ENCODE measurements around the gene DPYD. TPM values are rescaled to one million over a fixed set of nuclear protein-coding genes. Genes with fewer than 3 reads are reported as not detected.

The DPYD gene
- total and polyA plus RNA-seq, 7 experiments from 2014 or later = 52.6 to 87.2 (median 57.4) TPM

DNA sequence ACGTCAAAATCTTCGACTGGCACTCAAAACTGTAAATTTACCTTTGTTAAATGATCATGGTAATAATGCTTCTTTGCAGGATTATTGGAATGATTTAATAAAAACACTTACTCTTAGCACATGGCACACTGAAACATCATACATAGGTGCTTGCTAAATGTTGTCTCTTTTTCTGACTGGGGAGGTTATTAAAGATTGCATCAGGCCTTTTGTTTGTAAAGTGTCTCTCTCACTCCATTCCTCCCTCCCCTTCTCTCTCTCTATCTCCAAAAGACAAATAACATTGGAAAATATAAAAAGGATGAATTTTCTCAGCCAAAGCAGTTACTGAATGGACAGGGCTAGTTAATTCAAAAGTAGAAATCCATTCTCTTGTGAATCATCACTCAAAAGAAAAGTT lies 404.2 kb downstream of the DPYD start:
- no peak overlapping the region for H3K4me3 Mint-ChIP-seq
- H3K36me3 Mint-ChIP-seq = peaks cover 5 to 59% (median 42%) of the 10 kb centered on the region in 5 donors
- no peaks in the 10 kb centered on the region for H3K27me3 Mint-ChIP-seq
- peaks cover 0 to 8% (median 2%) of the 10 kb centered on the region in 11 donors for H3K9me3 Mint-ChIP-seq
- peaks cover 0 to 1% (median 0%) of the 10 kb centered on the region in 7 donors for H3K4me1 Mint-ChIP-seq
- Histone ChIP-seq H3K36me3 (ENCODE audit: control insufficient read depth in 2 of 3, insufficient read depth in 3 of 3, low read length in 3 of 3) (no peaks in the 10 kb centered on the region), H3K9me3 (ENCODE audit: control insufficient read depth in 2 of 3, low read length in 3 of 3) (no peaks in the 10 kb centered on the region), H3K27me3 (ENCODE audit: control insufficient read depth in 2 of 2, insufficient read depth in 2 of 2, low read length in 2 of 2) (no peaks in the 10 kb centered on the region), H3K4me1 (ENCODE audit: control insufficient read depth in 2 of 2, insufficient read depth in 2 of 2, low read length in 2 of 2) (no peaks in the 10 kb centered on the region), H3K4me3 (ENCODE audit: low read length) (no peak overlapping the region), H3K27ac (ENCODE audit: low read depth, low read length) (no peak overlapping the region)
- ATAC-seq = no peak
- intact Hi-C loops (cut with micrococcal nuclease) = no loop called here
- POLR2A ChIA-PET = no interaction called here
- no peak overlapping the region for H3K27ac Mint-ChIP-seq
- DNase-seq = no peak
- CTCF ChIA-PET = no interaction called here

GRCh38 chr1:97508653-97509218 lies 412.1 kb downstream of the DPYD start:
- H3K36me3 Mint-ChIP-seq = peaks cover 9 to 62% (median 56%) of the 10 kb centered on the region in 5 donors
- DNase-seq = no peak
- no peak overlapping the region for H3K4me3 Mint-ChIP-seq
- ATAC-seq = no peak
- Histone ChIP-seq H3K4me3 (ENCODE audit: low read length) (no peak overlapping the region), H3K36me3 (ENCODE audit: control insufficient read depth in 2 of 3, insufficient read depth in 3 of 3, low read length in 3 of 3) (no peaks in the 10 kb centered on the region), H3K27ac (ENCODE audit: low read depth, low read length) (no peak overlapping the region), H3K4me1 (ENCODE audit: control insufficient read depth in 2 of 2, insufficient read depth in 2 of 2, low read length in 2 of 2) (no peaks in the 10 kb centered on the region), H3K9me3 (ENCODE audit: control insufficient read depth in 2 of 3, low read length in 3 of 3) (no peaks in the 10 kb centered on the region), H3K27me3 (ENCODE audit: control insufficient read depth in 2 of 2, insufficient read depth in 2 of 2, low read length in 2 of 2) (no peaks in the 10 kb centered on the region)
- intact Hi-C loops (cut with micrococcal nuclease) = no loop called here
- H3K4me1 Mint-ChIP-seq = peaks cover 0 to 16% (median 0%) of the 10 kb centered on the region in 7 donors
- POLR2A ChIA-PET = no interaction called here
- no peak overlapping the region for H3K27ac Mint-ChIP-seq
- H3K9me3 Mint-ChIP-seq = peaks cover 0 to 2% (median 0%) of the 10 kb centered on the region in 11 donors
- no peaks in the 10 kb centered on the region for H3K27me3 Mint-ChIP-seq
- CTCF ChIA-PET = no interaction called here

- no peaks in the 10 kb centered on the region for H3K36me3 ChIP-seq (ENCODE audit: control insufficient read depth in 2 of 3, insufficient read depth in 3 of 3, low read length in 3 of 3)
- H3K4me1 Mint-ChIP-seq = peaks cover 0 to 16% (median 0%) of the 10 kb centered on the region in 7 donors
- ATAC-seq (no peak), DNase-seq (no peak)
- H3K27ac ChIP-seq (ENCODE audit: low read depth, low read length) = no peak overlapping the region
- H3K27ac Mint-ChIP-seq = no peak overlapping the region
- ChIA-PET POLR2A (no interaction called here), CTCF (interaction anchor here (0.6 kb wide), 1 partner anchor 240 kb away, joined by 3 read pairs; no protein-coding TSS in a partner anchor)
- H3K27me3 Mint-ChIP-seq = no peaks in the 10 kb centered on the region
- H3K4me3 ChIP-seq (ENCODE audit: low read length) = no peak overlapping the region
- peaks cover 9 to 66% (median 53%) of the 10 kb centered on the region in 5 donors for H3K36me3 Mint-ChIP-seq
- no peaks in the 10 kb centered on the region for H3K27me3 ChIP-seq (ENCODE audit: control insufficient read depth in 2 of 2, insufficient read depth in 2 of 2, low read length in 2 of 2)
- no peaks in the 10 kb centered on the region for H3K9me3 ChIP-seq (ENCODE audit: control insufficient read depth in 2 of 3, low read length in 3 of 3)
- peaks cover 0 to 2% (median 0%) of the 10 kb centered on the region in 11 donors for H3K9me3 Mint-ChIP-seq
- no peak overlapping the region for H3K4me3 Mint-ChIP-seq
- no peaks in the 10 kb centered on the region for H3K4me1 ChIP-seq (ENCODE audit: control insufficient read depth in 2 of 2, insufficient read depth in 2 of 2, low read length in 2 of 2)
- intact Hi-C loops (cut with micrococcal nuclease) = no loop called here
Measured at GRCh38 chr1:97507863-97508262, 413.0 kb downstream of the DPYD start.

GRCh38 chr1:97506368-97506767 lies 414.5 kb downstream of the DPYD start:
- H3K9me3 ChIP-seq (ENCODE audit: control insufficient read depth in 2 of 3, low read length in 3 of 3) = no peaks in the 10 kb centered on the region
- Mint-ChIP-seq H3K4me1 (peaks cover 0 to 16% (median 0%) of the 10 kb centered on the region in 7 donors), H3K27ac (no peak overlapping the region), H3K36me3 (peaks cover 9 to 68% (median 56%) of the 10 kb centered on the region in 5 donors), H3K27me3 (no peaks in the 10 kb centered on the region), H3K9me3 (peaks cover 0 to 2% (median 0%) of the 10 kb centered on the region in 11 donors), H3K4me3 (no peak overlapping the region)
- no peaks in the 10 kb centered on the region for H3K4me1 ChIP-seq (ENCODE audit: control insufficient read depth in 2 of 2, insufficient read depth in 2 of 2, low read length in 2 of 2)
- ATAC-seq (no peak), DNase-seq (no peak)
- POLR2A ChIA-PET = no interaction called here
- H3K4me3 ChIP-seq (ENCODE audit: low read length) = no peak overlapping the region
- no peaks in the 10 kb centered on the region for H3K36me3 ChIP-seq (ENCODE audit: control insufficient read depth in 2 of 3, insufficient read depth in 3 of 3, low read length in 3 of 3)
- CTCF ChIA-PET = no interaction called here
- H3K27ac ChIP-seq (ENCODE audit: low read depth, low read length) = no peak overlapping the region
- intact Hi-C loops (cut with micrococcal nuclease) = no loop called here
- no peaks in the 10 kb centered on the region for H3K27me3 ChIP-seq (ENCODE audit: control insufficient read depth in 2 of 2, insufficient read depth in 2 of 2, low read length in 2 of 2)

GRCh38 chr1:97505816-97506215 lies 415.0 kb downstream of the DPYD start:
- H3K4me3 Mint-ChIP-seq = no peak overlapping the region
- H3K36me3 ChIP-seq (ENCODE audit: control insufficient read depth in 2 of 3, insufficient read depth in 3 of 3, low read length in 3 of 3) = no peaks in the 10 kb centered on the region
- peaks cover 0 to 2% (median 0%) of the 10 kb centered on the region in 11 donors for H3K9me3 Mint-ChIP-seq
- ChIA-PET CTCF (no interaction called here), POLR2A (no interaction called here)
- H3K27ac ChIP-seq (ENCODE audit: low read depth, low read length) = no peak overlapping the region
- H3K36me3 Mint-ChIP-seq = peaks cover 9 to 71% (median 56%) of the 10 kb centered on the region in 5 donors
- no peak for ATAC-seq
- intact Hi-C loops (cut with micrococcal nuclease) = no loop called here
- no peaks in the 10 kb centered on the region for H3K27me3 ChIP-seq (ENCODE audit: control insufficient read depth in 2 of 2, insufficient read depth in 2 of 2, low read length in 2 of 2)
- no peaks in the 10 kb centered on the region for H3K9me3 ChIP-seq (ENCODE audit: control insufficient read depth in 2 of 3, low read length in 3 of 3)
- H3K4me1 Mint-ChIP-seq = peaks cover 0 to 16% (median 0%) of the 10 kb centered on the region in 7 donors
- no peak for DNase-seq
- no peak overlapping the region for H3K27ac Mint-ChIP-seq
- no peaks in the 10 kb centered on the region for H3K27me3 Mint-ChIP-seq
- H3K4me3 ChIP-seq (ENCODE audit: low read length) = no peak overlapping the region
- no peaks in the 10 kb centered on the region for H3K4me1 ChIP-seq (ENCODE audit: control insufficient read depth in 2 of 2, insufficient read depth in 2 of 2, low read length in 2 of 2)

GRCh38 chr1:97505289-97505688 lies 415.5 kb downstream of the DPYD start:
- no peak overlapping the region for H3K27ac Mint-ChIP-seq
- Histone ChIP-seq H3K9me3 (ENCODE audit: control insufficient read depth in 2 of 3, low read length in 3 of 3) (no peaks in the 10 kb centered on the region), H3K4me1 (ENCODE audit: control insufficient read depth in 2 of 2, insufficient read depth in 2 of 2, low read length in 2 of 2) (no peaks in the 10 kb centered on the region), H3K27ac (ENCODE audit: low read depth, low read length) (no peak overlapping the region), H3K4me3 (ENCODE audit: low read length) (no peak overlapping the region), H3K27me3 (ENCODE audit: control insufficient read depth in 2 of 2, insufficient read depth in 2 of 2, low read length in 2 of 2) (no peaks in the 10 kb centered on the region), H3K36me3 (ENCODE audit: control insufficient read depth in 2 of 3, insufficient read depth in 3 of 3, low read length in 3 of 3) (no peaks in the 10 kb centered on the region)
- ChIA-PET POLR2A (no interaction called here), CTCF (no interaction called here)
- no peak overlapping the region for H3K4me3 Mint-ChIP-seq
- H3K9me3 Mint-ChIP-seq = no peaks in the 10 kb centered on the region
- intact Hi-C loops (cut with micrococcal nuclease) = no loop called here
- peaks cover 0 to 16% (median 0%) of the 10 kb centered on the region in 7 donors for H3K4me1 Mint-ChIP-seq
- DNase-seq (no peak), ATAC-seq (no peak)
- H3K36me3 Mint-ChIP-seq = peaks cover 9 to 68% (median 51%) of the 10 kb centered on the region in 5 donors
- no peaks in the 10 kb centered on the region for H3K27me3 Mint-ChIP-seq

DNA sequence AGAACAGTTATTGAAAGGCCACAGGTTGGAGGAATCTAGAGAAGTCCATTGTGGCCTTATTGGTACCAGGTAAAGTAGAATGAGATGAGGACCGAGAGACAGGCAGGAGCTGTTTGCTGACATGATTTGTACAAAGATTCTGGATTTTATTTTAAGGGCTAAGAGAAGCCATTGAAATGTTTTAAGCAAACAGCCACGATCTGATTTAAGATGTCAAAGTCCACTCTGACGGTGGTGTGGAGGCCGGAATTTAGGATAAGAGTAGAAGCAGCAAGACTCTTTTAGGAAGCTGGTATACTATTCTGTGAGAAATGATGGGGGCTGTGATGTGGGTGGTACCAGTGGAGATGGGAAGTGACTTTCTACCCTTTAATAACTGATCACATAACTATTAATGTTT lies 418.5 kb downstream of the DPYD start:
- Histone ChIP-seq H3K27ac (ENCODE audit: low read depth, low read length) (no peak overlapping the region), H3K4me3 (ENCODE audit: low read length) (no peak overlapping the region), H3K4me1 (ENCODE audit: control insufficient read depth in 2 of 2, insufficient read depth in 2 of 2, low read length in 2 of 2) (no peaks in the 10 kb centered on the region), H3K27me3 (ENCODE audit: control insufficient read depth in 2 of 2, insufficient read depth in 2 of 2, low read length in 2 of 2) (no peaks in the 10 kb centered on the region), H3K9me3 (ENCODE audit: control insufficient read depth in 2 of 3, low read length in 3 of 3) (no peaks in the 10 kb centered on the region), H3K36me3 (ENCODE audit: control insufficient read depth in 2 of 3, insufficient read depth in 3 of 3, low read length in 3 of 3) (no peaks in the 10 kb centered on the region)
- CTCF ChIA-PET = no interaction called here
- peak overlapping the region in 1 of 9 donors; percentile 41 for H3K27ac Mint-ChIP-seq
- no peak for DNase-seq
- no peaks in the 10 kb centered on the region for H3K27me3 Mint-ChIP-seq
- no peak for ATAC-seq
- POLR2A ChIA-PET = no interaction called here
- H3K4me1 Mint-ChIP-seq = peaks cover 0 to 4% (median 0%) of the 10 kb centered on the region in 7 donors
- H3K9me3 Mint-ChIP-seq = no peaks in the 10 kb centered on the region
- H3K4me3 Mint-ChIP-seq = no peak overlapping the region
- peaks cover 0 to 40% (median 25%) of the 10 kb centered on the region in 5 donors for H3K36me3 Mint-ChIP-seq
- intact Hi-C loops (cut with micrococcal nuclease) = no loop called here
